GM10248 (cell line): Measurements from ENCODE around the gene MLF1.
A peak's percentile ranks its signal among the peaks of the same experiment; 100 is the strongest.

Source experiments
- CTCF ChIA-PET: fragments of 300-600 bp; sonication (Branson Sonifier 250); formaldehyde crosslinking; extraction: SDS; loops from one replicate; lab custom pipeline; 2021; ENCODE audit warnings: antibody characterized with exemption; lab: Yijun Ruan, JAX
- POLR2A ChIA-PET: fragments of 350-650 bp; sonication (Branson Sonifier 250); formaldehyde crosslinking; extraction: SDS; loops from one replicate; lab custom pipeline; 2020; ENCODE audit warnings: antibody characterized with exemption; lab: Yijun Ruan, JAX
- DNase-seq: peaks from one replicate; pipeline ENCODE4 v3.0.0; 2012; ENCODE audit errors: extremely low spot score
- CTCF ChIP-seq: IDR thresholded peaks from 2 replicates; pipeline ENCODE4 v1.5.1; 2012; ENCODE audit warnings: mild to moderate bottlenecking, low read depth; ENCODE audit errors: extremely low read depth, missing control alignments, control extremely low read depth

Gene MLF1

GRCh38 chr3:158570999-158571702 lies at the start of gene MLF1:
TSS of gene MLF1 (plus strand) at chr3:158571194. CDS start at chr3:158571301, 107 bp downstream.
- DNase-seq: peak; percentile 95
- ChIA-PET POLR2A (no interaction called here), CTCF (interaction anchor here (1.0 to 2.9 kb wide), 7 partner anchors 10 to 1039 kb away, joined by 3 to 10 read pairs (median 4); partner anchors contain the start of gene GFM1)
- no peak for TF ChIP-seq CTCF

- TF ChIP-seq CTCF: no peak
- POLR2A ChIA-PET: no interaction called here
- no peak for DNase-seq
- CTCF ChIA-PET: interaction anchor here (1.1 to 1.5 kb wide), 2 partner anchors 7 to 8 kb away, joined by 3 to 4 read pairs; no protein-coding TSS in a partner anchor
Measured at GRCh38 chr3:158522221-158523136, 48.5 kb upstream of the MLF1 start.

GRCh38 chr3:158528076-158528674 lies 42.8 kb upstream of the MLF1 start:
- CTCF ChIA-PET: interaction anchor here (1.3 to 2.0 kb wide), 4 partner anchors 9 to 921 kb away, joined by 3 to 7 read pairs (median 4); no protein-coding TSS in a partner anchor
- POLR2A ChIA-PET: no interaction called here
- DNase-seq: no peak
- no peak for TF ChIP-seq CTCF

GRCh38 chr3:158531334-158531733 lies 39.7 kb upstream of the MLF1 start:
- DNase-seq: no peak
- no peak for TF ChIP-seq CTCF
- CTCF ChIA-PET: interaction anchor here (0.7 to 3.1 kb wide), 10 partner anchors 10 to 999 kb away, joined by 3 to 11 read pairs (median 4); no protein-coding TSS in a partner anchor
- POLR2A ChIA-PET: no interaction called here

- POLR2A ChIA-PET: no interaction called here
- peak; percentile 42 for TF ChIP-seq CTCF
- CTCF ChIA-PET: interaction anchor here (0.8 to 3.1 kb wide), 9 partner anchors 15 to 1000 kb away, joined by 3 to 11 read pairs (median 5); no protein-coding TSS in a partner anchor
- no peak for DNase-seq
Measured at GRCh38 chr3:158532099-158532734, 38.8 kb upstream of the MLF1 start.
